ENCODE results near the gene TP53RK. TPM values are rescaled to one million over a fixed set of nuclear protein-coding genes. Genes with fewer than 3 reads are reported as not detected.
A peak's percentile ranks its signal among the peaks of the same experiment; 100 is the strongest.

Gene TP53RK
- total and polyA plus RNA-seq, 2 of the 13 experiments (the other 11 are each of a cell fraction or from before 2014, with no cell fraction given) = 12.9 to 25.5 TPM

DNA sequence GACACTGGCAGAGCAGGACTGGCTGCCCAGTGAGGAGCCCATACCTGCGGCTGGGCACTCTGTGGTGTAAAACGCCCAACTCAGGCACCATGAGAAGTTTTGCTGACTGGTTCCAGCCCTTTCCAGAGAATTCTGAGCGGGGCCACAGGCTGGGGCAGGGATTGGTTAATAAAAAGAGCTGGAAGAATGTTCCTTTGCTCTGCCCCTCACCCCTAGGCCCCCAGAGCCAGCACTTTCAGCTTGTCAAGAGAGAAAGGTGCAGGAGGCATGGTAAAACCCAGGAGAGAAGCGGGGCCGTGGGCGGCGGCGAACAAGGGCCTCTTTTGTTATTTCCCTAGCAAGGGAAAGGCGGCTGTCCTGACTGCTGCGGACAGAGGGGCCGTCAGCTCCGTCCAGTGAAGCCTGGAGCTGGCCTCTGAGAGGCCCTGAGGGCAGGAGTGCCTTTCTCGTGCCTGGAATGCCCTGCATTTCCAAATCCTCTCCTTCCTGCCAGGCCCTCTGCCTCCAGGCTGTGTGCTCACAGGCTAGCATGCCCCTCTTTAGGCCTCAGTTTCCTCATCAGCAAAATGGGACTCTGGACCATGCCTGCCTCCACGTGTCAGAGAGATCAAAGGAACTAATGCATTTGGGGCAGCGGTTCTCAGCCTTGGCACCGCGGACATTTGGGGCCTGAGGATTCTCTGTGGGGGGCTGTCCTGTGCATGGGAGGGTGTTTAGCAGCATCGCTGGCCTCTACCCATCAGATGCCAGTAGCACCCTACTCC, 50.9 kb downstream of the TP53RK start (continued):
- TF ChIP-seq, protein P1, sequence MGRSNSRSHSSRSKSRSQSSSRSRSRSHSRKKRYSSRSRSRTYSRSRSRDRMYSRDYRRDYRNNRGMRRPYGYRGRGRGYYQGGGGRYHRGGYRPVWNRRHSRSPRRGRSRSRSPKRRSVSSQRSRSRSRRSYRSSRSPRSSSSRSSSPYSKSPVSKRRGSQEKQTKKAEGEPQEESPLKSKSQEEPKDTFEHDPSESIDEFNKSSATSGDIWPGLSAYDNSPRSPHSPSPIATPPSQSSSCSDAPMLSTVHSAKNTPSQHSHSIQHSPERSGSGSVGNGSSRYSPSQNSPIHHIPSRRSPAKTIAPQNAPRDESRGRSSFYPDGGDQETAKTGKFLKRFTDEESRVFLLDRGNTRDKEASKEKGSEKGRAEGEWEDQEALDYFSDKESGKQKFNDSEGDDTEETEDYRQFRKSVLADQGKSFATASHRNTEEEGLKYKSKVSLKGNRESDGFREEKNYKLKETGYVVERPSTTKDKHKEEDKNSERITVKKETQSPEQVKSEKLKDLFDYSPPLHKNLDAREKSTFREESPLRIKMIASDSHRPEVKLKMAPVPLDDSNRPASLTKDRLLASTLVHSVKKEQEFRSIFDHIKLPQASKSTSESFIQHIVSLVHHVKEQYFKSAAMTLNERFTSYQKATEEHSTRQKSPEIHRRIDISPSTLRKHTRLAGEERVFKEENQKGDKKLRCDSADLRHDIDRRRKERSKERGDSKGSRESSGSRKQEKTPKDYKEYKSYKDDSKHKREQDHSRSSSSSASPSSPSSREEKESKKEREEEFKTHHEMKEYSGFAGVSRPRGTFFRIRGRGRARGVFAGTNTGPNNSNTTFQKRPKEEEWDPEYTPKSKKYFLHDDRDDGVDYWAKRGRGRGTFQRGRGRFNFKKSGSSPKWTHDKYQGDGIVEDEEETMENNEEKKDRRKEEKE (IDR thresholded peaks at IDR 0.05) = no peak
- TF ChIP-seq CHD2 (IDR thresholded peaks at IDR 0.05; ENCODE audit: low read depth, low read length) = no peak
- no peak for TF ChIP-seq ZNF562 (CRISPR knock-in tag; IDR thresholded peaks at IDR 0.05; ENCODE audit: borderline replicate concordance)
- no peak for TF ChIP-seq ATF7 (IDR thresholded peaks at IDR 0.05)
- TF ChIP-seq ATF7 (CRISPR knock-in tag; IDR thresholded peaks at IDR 0.05) = peak; percentile 80
- TF ChIP-seq, protein P2, sequence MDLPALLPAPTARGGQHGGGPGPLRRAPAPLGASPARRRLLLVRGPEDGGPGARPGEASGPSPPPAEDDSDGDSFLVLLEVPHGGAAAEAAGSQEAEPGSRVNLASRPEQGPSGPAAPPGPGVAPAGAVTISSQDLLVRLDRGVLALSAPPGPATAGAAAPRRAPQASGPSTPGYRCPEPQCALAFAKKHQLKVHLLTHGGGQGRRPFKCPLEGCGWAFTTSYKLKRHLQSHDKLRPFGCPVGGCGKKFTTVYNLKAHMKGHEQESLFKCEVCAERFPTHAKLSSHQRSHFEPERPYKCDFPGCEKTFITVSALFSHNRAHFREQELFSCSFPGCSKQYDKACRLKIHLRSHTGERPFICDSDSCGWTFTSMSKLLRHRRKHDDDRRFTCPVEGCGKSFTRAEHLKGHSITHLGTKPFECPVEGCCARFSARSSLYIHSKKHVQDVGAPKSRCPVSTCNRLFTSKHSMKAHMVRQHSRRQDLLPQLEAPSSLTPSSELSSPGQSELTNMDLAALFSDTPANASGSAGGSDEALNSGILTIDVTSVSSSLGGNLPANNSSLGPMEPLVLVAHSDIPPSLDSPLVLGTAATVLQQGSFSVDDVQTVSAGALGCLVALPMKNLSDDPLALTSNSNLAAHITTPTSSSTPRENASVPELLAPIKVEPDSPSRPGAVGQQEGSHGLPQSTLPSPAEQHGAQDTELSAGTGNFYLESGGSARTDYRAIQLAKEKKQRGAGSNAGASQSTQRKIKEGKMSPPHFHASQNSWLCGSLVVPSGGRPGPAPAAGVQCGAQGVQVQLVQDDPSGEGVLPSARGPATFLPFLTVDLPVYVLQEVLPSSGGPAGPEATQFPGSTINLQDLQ (CRISPR knock-in tag; IDR thresholded peaks at IDR 0.05) = peak; percentile 55; the same call in 1 of the 2 replicates
- TF ChIP-seq, protein P3, sequence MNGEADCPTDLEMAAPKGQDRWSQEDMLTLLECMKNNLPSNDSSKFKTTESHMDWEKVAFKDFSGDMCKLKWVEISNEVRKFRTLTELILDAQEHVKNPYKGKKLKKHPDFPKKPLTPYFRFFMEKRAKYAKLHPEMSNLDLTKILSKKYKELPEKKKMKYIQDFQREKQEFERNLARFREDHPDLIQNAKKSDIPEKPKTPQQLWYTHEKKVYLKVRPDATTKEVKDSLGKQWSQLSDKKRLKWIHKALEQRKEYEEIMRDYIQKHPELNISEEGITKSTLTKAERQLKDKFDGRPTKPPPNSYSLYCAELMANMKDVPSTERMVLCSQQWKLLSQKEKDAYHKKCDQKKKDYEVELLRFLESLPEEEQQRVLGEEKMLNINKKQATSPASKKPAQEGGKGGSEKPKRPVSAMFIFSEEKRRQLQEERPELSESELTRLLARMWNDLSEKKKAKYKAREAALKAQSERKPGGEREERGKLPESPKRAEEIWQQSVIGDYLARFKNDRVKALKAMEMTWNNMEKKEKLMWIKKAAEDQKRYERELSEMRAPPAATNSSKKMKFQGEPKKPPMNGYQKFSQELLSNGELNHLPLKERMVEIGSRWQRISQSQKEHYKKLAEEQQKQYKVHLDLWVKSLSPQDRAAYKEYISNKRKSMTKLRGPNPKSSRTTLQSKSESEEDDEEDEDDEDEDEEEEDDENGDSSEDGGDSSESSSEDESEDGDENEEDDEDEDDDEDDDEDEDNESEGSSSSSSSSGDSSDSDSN (CRISPR knock-in tag; IDR thresholded peaks at IDR 0.05) = peak; percentile 86
- TF ChIP-seq NFIB (CRISPR knock-in tag; IDR thresholded peaks at IDR 0.05; ENCODE audit: borderline replicate concordance) = no peak
- TF ChIP-seq, protein P4, sequence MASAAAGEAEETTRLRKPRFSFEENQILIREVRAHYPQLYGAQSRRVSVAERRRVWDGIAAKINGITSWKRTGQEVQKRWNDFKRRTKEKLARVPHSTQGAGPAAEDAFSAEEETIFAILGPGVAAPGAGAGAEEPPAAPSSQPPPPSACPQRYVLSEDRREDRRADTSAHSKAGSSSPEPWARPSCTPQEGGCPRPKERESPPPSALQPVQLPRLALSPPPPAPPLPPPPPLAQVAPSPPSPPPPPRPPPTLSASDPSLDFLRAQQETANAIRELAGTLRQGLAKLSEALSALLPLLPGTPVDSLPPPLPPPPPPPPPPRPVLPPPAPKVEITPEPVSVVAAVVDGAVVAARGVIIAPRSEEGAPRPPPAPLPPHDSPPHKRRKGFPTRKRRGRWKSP (CRISPR knock-in tag; IDR thresholded peaks at IDR 0.05) = no peak
- peak; percentile 74; the same call in 1 of the 2 replicates for TF ChIP-seq GATAD2A (CRISPR knock-in tag; IDR thresholded peaks at IDR 0.05)
- no peak for TF ChIP-seq GABPA (IDR thresholded peaks at IDR 0.05; ENCODE audit: low read depth, low read length)
- no peak for TF ChIP-seq GABPA (CRISPR knock-in tag; IDR thresholded peaks at IDR 0.05; ENCODE audit: low read depth)
- no peak for TF ChIP-seq ZNF660 (CRISPR knock-in tag; IDR thresholded peaks at IDR 0.05; ENCODE audit: borderline replicate concordance, low read depth)
- no peak for TF ChIP-seq ZNF766 (CRISPR knock-in tag; IDR thresholded peaks at IDR 0.05; ENCODE audit: borderline replicate concordance)
- 0 out of 2 replicates have a peak, but pooled peaks have one; percentile 23 for TF ChIP-seq GABPB1 (CRISPR knock-in tag; IDR thresholded peaks at IDR 0.05)
- TF ChIP-seq ZSCAN25 (CRISPR knock-in tag; IDR thresholded peaks at IDR 0.05) = no peak; the same call in 1 of the 2 replicates
- no peak for TF ChIP-seq MLLT10 (CRISPR knock-in tag; IDR thresholded peaks at IDR 0.05)
- peak; percentile 89 for TF ChIP-seq CBX1 (IDR thresholded peaks at IDR 0.05; ENCODE audit: low read depth)
- TF ChIP-seq ZNF761 (CRISPR knock-in tag; conservative IDR thresholded peaks at IDR 0.05) = no peak
- peak; percentile 77; the same call in 1 of the 2 replicates for TF ChIP-seq ZNF782 (CRISPR knock-in tag; IDR thresholded peaks at IDR 0.05; ENCODE audit: borderline replicate concordance)
- 0 out of 2 replicates have a peak, but pooled peaks have one; percentile 3 for TF ChIP-seq ZNF143 (CRISPR knock-in tag; IDR thresholded peaks at IDR 0.05)

All from HepG2 (cell line).